ENCODE data around the gene RNASE4.

GRCh38 chr14:20726531-20726930 lies 42.2 kb downstream of the RNASE4 start:
- TF ChIP-seq CTCF (IDR thresholded peaks at IDR 0.05) = no peak
- TF ChIP-seq GABPA (IDR thresholded peaks at IDR 0.05; ENCODE audit: low read depth) = no peak
- TF ChIP-seq RAD21 (IDR thresholded peaks at IDR 0.05; ENCODE audit: low read length) = no peak
- no peak for TF ChIP-seq TAF1 (IDR thresholded peaks at IDR 0.05; ENCODE audit: borderline replicate concordance, low read depth, low read length)
